NCI-H1930 (cell line): ENCODE results near the gene RDH14.

Experiments used
- DNase-seq, 2 experiments: peaks; one replicate each; lab custom pipeline; 2025; lab: John Stamatoyannopoulos, UW

Gene RDH14

GRCh38 chr2:18522484-18523146 is 37.8 kb downstream of the RDH14 start:
- DNase-seq, result no peak

- peak; percentile 10 to 18 for DNase-seq
Observed at GRCh38 chr2:18520451-18521425, 39.7 kb downstream of the RDH14 start.

GRCh38 chr2:18519914-18520450 is 40.5 kb downstream of the RDH14 start:
- no peak for DNase-seq

DNA sequence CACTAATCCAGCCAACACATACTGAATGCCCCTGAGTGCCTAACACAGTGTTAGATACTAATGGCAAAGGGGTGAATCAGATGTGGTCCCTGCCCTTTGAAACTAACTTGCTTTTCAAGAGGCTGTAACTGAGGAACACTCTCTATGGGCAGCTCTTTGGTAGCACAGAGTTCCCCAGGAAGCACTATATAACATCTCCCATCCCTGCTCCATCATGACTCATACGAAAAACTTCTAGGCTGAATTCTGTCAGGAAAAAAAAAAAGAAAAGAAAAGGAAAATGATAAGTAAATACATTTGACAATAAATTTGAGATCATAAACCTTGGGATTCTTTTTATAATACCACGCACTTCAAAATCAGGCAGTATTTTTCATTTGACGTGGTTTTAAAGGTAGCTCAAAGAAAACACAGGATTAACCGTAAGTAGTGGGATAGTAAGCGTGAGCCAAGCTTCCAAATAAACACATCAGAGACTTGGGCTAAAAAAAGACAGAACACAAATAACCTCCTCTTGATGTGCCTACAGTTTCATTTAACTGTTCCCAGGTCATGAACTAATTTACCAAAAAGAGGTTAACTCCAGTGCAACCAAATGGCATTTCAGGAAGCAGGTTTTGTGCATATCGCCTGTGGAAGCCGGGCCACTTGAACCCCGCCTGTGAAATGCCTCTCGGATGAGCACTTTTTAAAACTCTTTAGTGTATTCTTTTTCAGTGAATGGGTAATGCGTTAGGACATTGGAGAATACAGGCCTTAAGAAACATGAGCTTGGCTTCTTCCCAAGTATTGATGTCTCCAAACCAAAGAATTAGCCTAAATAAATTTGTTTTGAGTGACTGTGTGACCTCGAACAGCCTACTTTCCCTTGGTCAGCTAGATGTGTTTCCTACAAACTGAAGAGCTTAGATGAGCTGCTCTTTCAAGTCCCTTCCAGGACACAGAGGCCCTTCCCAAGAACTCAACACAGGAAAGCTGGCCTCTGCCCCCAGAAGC is 42.0 kb downstream of the RDH14 start:
- no peak for DNase-seq

- no peak for DNase-seq
Observed at GRCh38 chr2:18517386-18517785, 43.1 kb downstream of the RDH14 start.

DNA sequence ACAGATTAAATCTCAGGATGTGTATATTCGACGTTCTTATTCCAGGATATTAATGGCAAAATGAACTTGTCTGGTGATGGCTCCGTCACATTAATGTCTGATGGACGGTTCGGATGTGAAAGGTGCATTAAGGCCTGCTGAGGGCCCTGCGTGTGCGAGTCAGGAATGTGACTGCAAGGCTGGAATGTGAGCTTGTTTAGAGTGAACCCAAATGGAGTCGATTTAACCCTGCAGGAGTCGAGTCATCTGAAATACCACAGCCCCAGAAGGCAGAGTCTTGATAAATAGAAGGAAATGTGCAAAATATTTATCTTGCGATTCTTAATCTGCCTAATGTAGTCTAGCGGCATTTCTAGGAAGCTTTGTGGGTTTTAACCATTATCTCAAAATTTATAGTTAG is 44.3 kb downstream of the RDH14 start:
- no peak for DNase-seq

- DNase-seq, result no peak
Observed at GRCh38 chr2:18514526-18515461, 45.7 kb downstream of the RDH14 start.

DNA sequence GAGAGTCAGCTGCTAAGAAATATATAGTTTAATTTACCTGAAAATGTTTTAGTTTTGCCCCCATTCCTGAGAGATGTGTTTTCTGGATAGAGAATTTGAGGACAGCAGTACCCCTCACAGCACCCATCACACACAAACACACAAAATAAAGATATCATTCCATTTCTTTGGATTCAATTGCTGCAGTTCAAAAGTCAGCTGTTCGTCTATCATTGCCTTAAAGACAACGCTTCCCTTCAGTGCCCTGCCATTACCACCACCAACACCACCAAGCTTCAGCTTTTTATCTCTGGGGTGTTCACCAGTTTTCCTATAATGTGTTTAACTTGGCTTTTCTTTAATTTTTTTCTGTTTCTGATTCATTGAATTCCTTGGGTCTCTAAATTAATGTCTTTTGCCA is 49.7 kb downstream of the RDH14 start:
- no peak for DNase-seq

GRCh38 chr2:18506883-18507509 is 53.5 kb downstream of the RDH14 start:
- no peak for DNase-seq

DNA sequence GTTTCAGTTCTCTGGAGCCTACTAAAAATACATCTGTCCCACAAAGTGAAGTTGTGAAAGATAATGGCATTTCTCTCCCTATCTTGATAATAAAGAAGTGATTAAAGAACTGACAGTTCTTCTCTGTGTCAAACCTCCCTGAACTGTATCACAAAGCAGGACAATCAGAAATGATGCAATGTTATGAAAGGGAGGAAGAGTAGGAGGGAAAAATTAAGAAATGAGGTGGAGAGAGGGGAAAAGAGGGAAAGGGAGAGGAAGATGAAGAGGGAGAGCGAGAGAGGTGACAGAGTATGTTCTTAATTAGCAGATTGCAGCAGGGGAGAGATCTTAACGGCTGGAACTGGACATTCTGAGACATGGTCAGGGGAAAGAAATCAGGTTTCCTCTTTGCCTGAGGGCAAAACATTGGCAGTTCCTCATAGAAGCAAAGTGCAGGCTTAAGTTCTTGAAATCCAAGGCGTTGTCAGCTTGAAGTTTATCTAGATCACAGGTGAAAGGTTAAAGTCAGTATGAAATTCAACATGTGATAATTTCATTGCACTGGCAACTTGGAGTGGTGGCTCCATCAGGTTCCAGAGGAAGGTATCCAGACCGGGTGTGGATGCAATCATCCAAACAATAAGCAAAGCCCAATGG is 54.6 kb downstream of the RDH14 start:
- DNase-seq, result no peak
